ENCODE results near the gene TFPI2.

DNA sequence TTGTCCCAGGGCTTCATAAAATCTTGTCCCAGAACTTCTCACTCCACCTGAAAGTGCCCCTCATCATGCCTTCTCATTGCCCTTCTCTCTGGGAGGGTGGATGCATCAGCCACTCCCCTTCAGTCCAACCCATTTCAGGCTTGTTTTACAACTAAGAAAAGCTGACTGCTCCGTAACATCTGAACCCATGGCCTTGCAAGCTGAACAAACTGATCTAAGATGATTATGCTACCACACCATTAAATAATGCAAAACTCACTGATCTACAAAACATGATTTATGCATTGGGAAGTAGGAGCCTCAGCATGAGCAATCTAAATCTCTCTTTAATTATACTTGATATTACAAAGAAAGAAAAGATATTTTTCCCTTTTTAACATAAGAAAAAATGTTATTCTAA, 34.8 kb downstream of the TFPI2 start:
- TF ChIP-seq, protein P1, sequence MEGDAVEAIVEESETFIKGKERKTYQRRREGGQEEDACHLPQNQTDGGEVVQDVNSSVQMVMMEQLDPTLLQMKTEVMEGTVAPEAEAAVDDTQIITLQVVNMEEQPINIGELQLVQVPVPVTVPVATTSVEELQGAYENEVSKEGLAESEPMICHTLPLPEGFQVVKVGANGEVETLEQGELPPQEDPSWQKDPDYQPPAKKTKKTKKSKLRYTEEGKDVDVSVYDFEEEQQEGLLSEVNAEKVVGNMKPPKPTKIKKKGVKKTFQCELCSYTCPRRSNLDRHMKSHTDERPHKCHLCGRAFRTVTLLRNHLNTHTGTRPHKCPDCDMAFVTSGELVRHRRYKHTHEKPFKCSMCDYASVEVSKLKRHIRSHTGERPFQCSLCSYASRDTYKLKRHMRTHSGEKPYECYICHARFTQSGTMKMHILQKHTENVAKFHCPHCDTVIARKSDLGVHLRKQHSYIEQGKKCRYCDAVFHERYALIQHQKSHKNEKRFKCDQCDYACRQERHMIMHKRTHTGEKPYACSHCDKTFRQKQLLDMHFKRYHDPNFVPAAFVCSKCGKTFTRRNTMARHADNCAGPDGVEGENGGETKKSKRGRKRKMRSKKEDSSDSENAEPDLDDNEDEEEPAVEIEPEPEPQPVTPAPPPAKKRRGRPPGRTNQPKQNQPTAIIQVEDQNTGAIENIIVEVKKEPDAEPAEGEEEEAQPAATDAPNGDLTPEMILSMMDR (IDR thresholded peaks at IDR 0.05), result no peak
- TF ChIP-seq ZFX (IDR thresholded peaks at IDR 0.05; ENCODE audit: borderline replicate concordance), result no peak
